K562 (cell line): ENCODE results near the gene TTC23L. TPM values are rescaled to one million over a fixed set of nuclear protein-coding genes. Genes with fewer than 3 reads are reported as not detected.

Experiments used
- GTF2F1 ChIP-seq: IDR thresholded peaks from 2 replicates; pipeline ENCODE4 v1.6.1; 2011; ENCODE audit warnings: low read depth, low read length, improper control_type of control experiment
- NR2C1 ChIP-seq, 2 experiments: fragments of 450-650 bp; IDR thresholded peaks; 2 replicates each; pipeline ENCODE4 v1.6.1; 2017; ENCODE audit warnings: mild to moderate bottlenecking in 2 of 2, antibody characterized with exemption in 1 of 2, inconsistent platforms in 1 of 2, missing compliant biosample characterization in 1 of 2, missing genetic modification characterization in 1 of 2
- ZNF134 ChIP-seq: fragments of 250-450 bp; sonication (Bioruptor Pico); conservative IDR thresholded peaks from 2 replicates; pipeline ENCODE4 v1.4.0; 2020
- ZNF586 ChIP-seq: fragments of 450-650 bp; formaldehyde crosslinking; conservative IDR thresholded peaks from 2 replicates; pipeline ENCODE4 v1.4.0; 2020; ENCODE audit warnings: mild to moderate bottlenecking, moderate library complexity
- polyA plus RNA-seq, 8 experiments: library from polyadenylated mRNA; depleted of rRNA in 4 of 8; stranded (reverse) in 5 of 8; unstranded in 3 of 8; fragments of >200 nt; fragmentation: Nextera tagmentation in 2 of 8; fragmentation: Illumina TruSeq in 1 of 8; extraction: Ambion mirVana in 2 of 8; extraction: Trizol in 1 of 8; gene quantifications; 2 replicates each; pipeline versions ENCODE4 v1.2.1 to v1.2.3, GENCODE V29; 2011 to 2014; ENCODE audit warnings: inconsistent platforms in 1 of 8, missing spikeins in 1 of 8
- total RNA-seq, 7 experiments: library from RNA; depleted of rRNA in 6 of 7; stranded (reverse); fragments of >200 nt in 6 of 7; fragmentation: Illumina TruSeq in 2 of 7; extraction: Trizol in 2 of 7; gene quantifications; 2 replicates each; pipeline versions ENCODE4 v1.2.1 to v1.2.3, GENCODE V29; 2011 to 2021; ENCODE audit warnings: low replicate concordance in 1 of 7
- TF ChIP-seq, protein P1 (sequence below): fragments of 450-650 bp; formaldehyde crosslinking; IDR thresholded peaks from 2 replicates; pipeline ENCODE4 v1.4.0; 2020; ENCODE audit warnings: mild to moderate bottlenecking, moderate library complexity
- TF ChIP-seq, protein P2 (sequence below): fragments of 450-650 bp; formaldehyde crosslinking; IDR thresholded peaks from 2 replicates; pipeline ENCODE4 v1.4.0; 2020; ENCODE audit warnings: mild to moderate bottlenecking, moderate library complexity
- TF ChIP-seq, protein P3 (sequence below): fragments of 450-650 bp; IDR thresholded peaks from 2 replicates; pipeline ENCODE4 v1.6.1; 2017; ENCODE audit warnings: mild to moderate bottlenecking, moderate library complexity
- TF ChIP-seq, protein P4 (sequence below): fragments of 200-600 bp; sonication (generic); IDR thresholded peaks from one replicate; pipeline ENCODE4 v1.6.1; 2012; ENCODE audit warnings: mild to moderate bottlenecking, low read depth, low read length, inconsistent platforms
- TF ChIP-seq, protein P5 (sequence below): fragments of 250-450 bp; sonication (Bioruptor Pico); IDR thresholded peaks from 2 replicates; pipeline ENCODE4 v1.8.0; 2021; ENCODE audit warnings: borderline replicate concordance, mild to moderate bottlenecking, moderate library complexity; ENCODE audit not compliant: poor library complexity, severe bottlenecking

The TTC23L gene
- total and polyA plus RNA-seq, 9 of the 15 experiments (the other 6 are each of a cell fraction or from before 2014, with no cell fraction given), result 0.03 to 0.32 (median 0.14) TPM; not detected in 2

- TF ChIP-seq, protein P1, sequence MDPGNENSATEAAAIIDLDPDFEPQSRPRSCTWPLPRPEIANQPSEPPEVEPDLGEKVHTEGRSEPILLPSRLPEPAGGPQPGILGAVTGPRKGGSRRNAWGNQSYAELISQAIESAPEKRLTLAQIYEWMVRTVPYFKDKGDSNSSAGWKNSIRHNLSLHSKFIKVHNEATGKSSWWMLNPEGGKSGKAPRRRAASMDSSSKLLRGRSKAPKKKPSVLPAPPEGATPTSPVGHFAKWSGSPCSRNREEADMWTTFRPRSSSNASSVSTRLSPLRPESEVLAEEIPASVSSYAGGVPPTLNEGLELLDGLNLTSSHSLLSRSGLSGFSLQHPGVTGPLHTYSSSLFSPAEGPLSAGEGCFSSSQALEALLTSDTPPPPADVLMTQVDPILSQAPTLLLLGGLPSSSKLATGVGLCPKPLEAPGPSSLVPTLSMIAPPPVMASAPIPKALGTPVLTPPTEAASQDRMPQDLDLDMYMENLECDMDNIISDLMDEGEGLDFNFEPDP (CRISPR knock-in tag), result no peak
- TF ChIP-seq, protein P2, sequence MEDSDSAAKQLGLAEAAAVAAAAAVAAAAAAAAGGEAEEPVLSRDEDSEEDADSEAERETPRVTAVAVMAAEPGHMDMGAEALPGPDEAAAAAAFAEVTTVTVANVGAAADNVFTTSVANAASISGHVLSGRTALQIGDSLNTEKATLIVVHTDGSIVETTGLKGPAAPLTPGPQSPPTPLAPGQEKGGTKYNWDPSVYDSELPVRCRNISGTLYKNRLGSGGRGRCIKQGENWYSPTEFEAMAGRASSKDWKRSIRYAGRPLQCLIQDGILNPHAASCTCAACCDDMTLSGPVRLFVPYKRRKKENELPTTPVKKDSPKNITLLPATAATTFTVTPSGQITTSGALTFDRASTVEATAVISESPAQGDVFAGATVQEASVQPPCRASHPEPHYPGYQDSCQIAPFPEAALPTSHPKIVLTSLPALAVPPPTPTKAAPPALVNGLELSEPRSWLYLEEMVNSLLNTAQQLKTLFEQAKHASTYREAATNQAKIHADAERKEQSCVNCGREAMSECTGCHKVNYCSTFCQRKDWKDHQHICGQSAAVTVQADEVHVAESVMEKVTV (CRISPR knock-in tag), result no peak
- TF ChIP-seq, protein P3, sequence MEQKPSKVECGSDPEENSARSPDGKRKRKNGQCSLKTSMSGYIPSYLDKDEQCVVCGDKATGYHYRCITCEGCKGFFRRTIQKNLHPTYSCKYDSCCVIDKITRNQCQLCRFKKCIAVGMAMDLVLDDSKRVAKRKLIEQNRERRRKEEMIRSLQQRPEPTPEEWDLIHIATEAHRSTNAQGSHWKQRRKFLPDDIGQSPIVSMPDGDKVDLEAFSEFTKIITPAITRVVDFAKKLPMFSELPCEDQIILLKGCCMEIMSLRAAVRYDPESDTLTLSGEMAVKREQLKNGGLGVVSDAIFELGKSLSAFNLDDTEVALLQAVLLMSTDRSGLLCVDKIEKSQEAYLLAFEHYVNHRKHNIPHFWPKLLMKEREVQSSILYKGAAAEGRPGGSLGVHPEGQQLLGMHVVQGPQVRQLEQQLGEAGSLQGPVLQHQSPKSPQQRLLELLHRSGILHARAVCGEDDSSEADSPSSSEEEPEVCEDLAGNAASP, result peak; percentile 59; the same call in 1 of the 2 replicates
- TF ChIP-seq, protein P4, sequence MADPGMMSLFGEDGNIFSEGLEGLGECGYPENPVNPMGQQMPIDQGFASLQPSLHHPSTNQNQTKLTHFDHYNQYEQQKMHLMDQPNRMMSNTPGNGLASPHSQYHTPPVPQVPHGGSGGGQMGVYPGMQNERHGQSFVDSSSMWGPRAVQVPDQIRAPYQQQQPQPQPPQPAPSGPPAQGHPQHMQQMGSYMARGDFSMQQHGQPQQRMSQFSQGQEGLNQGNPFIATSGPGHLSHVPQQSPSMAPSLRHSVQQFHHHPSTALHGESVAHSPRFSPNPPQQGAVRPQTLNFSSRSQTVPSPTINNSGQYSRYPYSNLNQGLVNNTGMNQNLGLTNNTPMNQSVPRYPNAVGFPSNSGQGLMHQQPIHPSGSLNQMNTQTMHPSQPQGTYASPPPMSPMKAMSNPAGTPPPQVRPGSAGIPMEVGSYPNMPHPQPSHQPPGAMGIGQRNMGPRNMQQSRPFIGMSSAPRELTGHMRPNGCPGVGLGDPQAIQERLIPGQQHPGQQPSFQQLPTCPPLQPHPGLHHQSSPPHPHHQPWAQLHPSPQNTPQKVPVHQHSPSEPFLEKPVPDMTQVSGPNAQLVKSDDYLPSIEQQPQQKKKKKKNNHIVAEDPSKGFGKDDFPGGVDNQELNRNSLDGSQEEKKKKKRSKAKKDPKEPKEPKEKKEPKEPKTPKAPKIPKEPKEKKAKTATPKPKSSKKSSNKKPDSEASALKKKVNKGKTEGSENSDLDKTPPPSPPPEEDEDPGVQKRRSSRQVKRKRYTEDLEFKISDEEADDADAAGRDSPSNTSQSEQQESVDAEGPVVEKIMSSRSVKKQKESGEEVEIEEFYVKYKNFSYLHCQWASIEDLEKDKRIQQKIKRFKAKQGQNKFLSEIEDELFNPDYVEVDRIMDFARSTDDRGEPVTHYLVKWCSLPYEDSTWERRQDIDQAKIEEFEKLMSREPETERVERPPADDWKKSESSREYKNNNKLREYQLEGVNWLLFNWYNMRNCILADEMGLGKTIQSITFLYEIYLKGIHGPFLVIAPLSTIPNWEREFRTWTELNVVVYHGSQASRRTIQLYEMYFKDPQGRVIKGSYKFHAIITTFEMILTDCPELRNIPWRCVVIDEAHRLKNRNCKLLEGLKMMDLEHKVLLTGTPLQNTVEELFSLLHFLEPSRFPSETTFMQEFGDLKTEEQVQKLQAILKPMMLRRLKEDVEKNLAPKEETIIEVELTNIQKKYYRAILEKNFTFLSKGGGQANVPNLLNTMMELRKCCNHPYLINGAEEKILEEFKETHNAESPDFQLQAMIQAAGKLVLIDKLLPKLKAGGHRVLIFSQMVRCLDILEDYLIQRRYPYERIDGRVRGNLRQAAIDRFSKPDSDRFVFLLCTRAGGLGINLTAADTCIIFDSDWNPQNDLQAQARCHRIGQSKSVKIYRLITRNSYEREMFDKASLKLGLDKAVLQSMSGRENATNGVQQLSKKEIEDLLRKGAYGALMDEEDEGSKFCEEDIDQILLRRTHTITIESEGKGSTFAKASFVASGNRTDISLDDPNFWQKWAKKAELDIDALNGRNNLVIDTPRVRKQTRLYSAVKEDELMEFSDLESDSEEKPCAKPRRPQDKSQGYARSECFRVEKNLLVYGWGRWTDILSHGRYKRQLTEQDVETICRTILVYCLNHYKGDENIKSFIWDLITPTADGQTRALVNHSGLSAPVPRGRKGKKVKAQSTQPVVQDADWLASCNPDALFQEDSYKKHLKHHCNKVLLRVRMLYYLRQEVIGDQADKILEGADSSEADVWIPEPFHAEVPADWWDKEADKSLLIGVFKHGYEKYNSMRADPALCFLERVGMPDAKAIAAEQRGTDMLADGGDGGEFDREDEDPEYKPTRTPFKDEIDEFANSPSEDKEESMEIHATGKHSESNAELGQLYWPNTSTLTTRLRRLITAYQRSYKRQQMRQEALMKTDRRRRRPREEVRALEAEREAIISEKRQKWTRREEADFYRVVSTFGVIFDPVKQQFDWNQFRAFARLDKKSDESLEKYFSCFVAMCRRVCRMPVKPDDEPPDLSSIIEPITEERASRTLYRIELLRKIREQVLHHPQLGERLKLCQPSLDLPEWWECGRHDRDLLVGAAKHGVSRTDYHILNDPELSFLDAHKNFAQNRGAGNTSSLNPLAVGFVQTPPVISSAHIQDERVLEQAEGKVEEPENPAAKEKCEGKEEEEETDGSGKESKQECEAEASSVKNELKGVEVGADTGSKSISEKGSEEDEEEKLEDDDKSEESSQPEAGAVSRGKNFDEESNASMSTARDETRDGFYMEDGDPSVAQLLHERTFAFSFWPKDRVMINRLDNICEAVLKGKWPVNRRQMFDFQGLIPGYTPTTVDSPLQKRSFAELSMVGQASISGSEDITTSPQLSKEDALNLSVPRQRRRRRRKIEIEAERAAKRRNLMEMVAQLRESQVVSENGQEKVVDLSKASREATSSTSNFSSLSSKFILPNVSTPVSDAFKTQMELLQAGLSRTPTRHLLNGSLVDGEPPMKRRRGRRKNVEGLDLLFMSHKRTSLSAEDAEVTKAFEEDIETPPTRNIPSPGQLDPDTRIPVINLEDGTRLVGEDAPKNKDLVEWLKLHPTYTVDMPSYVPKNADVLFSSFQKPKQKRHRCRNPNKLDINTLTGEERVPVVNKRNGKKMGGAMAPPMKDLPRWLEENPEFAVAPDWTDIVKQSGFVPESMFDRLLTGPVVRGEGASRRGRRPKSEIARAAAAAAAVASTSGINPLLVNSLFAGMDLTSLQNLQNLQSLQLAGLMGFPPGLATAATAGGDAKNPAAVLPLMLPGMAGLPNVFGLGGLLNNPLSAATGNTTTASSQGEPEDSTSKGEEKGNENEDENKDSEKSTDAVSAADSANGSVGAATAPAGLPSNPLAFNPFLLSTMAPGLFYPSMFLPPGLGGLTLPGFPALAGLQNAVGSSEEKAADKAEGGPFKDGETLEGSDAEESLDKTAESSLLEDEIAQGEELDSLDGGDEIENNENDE, result no peak
- no peak for TF ChIP-seq NR2C1 (IDR thresholded peaks at IDR 0.05)
- peak; percentile 56; the same call in 1 of the 2 replicates for TF ChIP-seq NR2C1 (tag; IDR thresholded peaks at IDR 0.05)
- no peak for TF ChIP-seq ZNF586 (CRISPR knock-in tag)
- TF ChIP-seq, protein P5, sequence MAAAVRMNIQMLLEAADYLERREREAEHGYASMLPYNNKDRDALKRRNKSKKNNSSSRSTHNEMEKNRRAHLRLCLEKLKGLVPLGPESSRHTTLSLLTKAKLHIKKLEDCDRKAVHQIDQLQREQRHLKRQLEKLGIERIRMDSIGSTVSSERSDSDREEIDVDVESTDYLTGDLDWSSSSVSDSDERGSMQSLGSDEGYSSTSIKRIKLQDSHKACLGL (CRISPR knock-in tag), result no peak
- no peak for TF ChIP-seq ZNF134 (CRISPR knock-in tag)
- TF ChIP-seq GTF2F1, result no peak
Measured at GRCh38 chr5:34866989-34867471, 28.1 kb downstream of the TTC23L start (continued).
